Liver (tissue), 9 donors: ENCODE results near the gene DHRS1. TPM values are rescaled to one million over a fixed set of nuclear protein-coding genes. Genes with fewer than 3 reads are reported as not detected.

Source experiments
- DNase-seq: peaks from one replicate; pipeline ENCODE4 v3.0.0-alpha.2; 2017; ENCODE audit warnings: low spot score
- H3K27ac ChIP-seq, 2 donors: one replicate each; pipeline ENCODE4 v1.7.0; 2013; ENCODE audit warnings: inconsistent platforms in 2 of 2, low read length in 2 of 2, control low read depth in 1 of 2, low read depth in 1 of 2, mild to moderate bottlenecking in 1 of 2
- H3K27me3 ChIP-seq, 4 donors: one replicate each; pipeline versions ENCODE4 v1.6.1 to v1.7.0; 2013; ENCODE audit warnings: low read length in 3 of 4, inconsistent platforms in 1 of 4, mild to moderate bottlenecking in 1 of 4, moderate library complexity in 1 of 4; ENCODE audit not compliant: control insufficient read depth in 4 of 4, insufficient read depth in 4 of 4
- H3K36me3 ChIP-seq, 4 donors: one replicate each; pipeline versions ENCODE4 v1.6.1 to v1.7.0; 2013; ENCODE audit warnings: low read length in 3 of 4, mild to moderate bottlenecking in 3 of 4, low read depth in 1 of 4, moderate library complexity in 1 of 4; ENCODE audit not compliant: control insufficient read depth in 4 of 4, insufficient read depth in 3 of 4
- H3K4me1 ChIP-seq, 4 donors: one replicate each; pipeline versions ENCODE4 v1.6.1 to v1.7.0; 2013; ENCODE audit warnings: low read length in 3 of 4, mild to moderate bottlenecking in 3 of 4, moderate library complexity in 1 of 4; ENCODE audit not compliant: control insufficient read depth in 4 of 4, insufficient read depth in 4 of 4
- H3K4me3 ChIP-seq, 3 donors: one replicate each; pipeline versions ENCODE4 v1.6.1 to v1.7.0; 2013; ENCODE audit warnings: low read length in 3 of 3, control low read depth in 1 of 3, low read depth in 1 of 3, mild to moderate bottlenecking in 1 of 3
- H3K9ac ChIP-seq, 2 donors: one replicate each; pipeline ENCODE4 v1.7.0; 2013; ENCODE audit warnings: low read length in 2 of 2, mild to moderate bottlenecking in 2 of 2, moderate library complexity in 2 of 2, control low read depth in 1 of 2, low read depth in 1 of 2
- H3K9me3 ChIP-seq, 4 donors: one replicate each; pipeline versions ENCODE4 v1.6.1 to v1.7.0; 2013; ENCODE audit warnings: low read length in 3 of 4; ENCODE audit not compliant: control insufficient read depth in 4 of 4
- EGR1 ChIP-seq, 2 donors: IDR thresholded peaks; 2 replicates each; pipeline ENCODE4 v1.6.1; 2016 to 2018; ENCODE audit warnings: antibody characterized with exemption in 2 of 2, low read depth in 2 of 2
- FOXA1 ChIP-seq: IDR thresholded peaks from 2 replicates; pipeline ENCODE4 v1.6.1; 2016; ENCODE audit warnings: antibody characterized with exemption
- FOXA2 ChIP-seq: IDR thresholded peaks from 2 replicates; pipeline ENCODE4 v1.6.1; 2016; ENCODE audit warnings: antibody characterized with exemption
- GABPA ChIP-seq, 2 donors: IDR thresholded peaks in 1 of 2; conservative IDR thresholded peaks in 1 of 2; 2 replicates each; pipeline ENCODE4 v1.6.1; 2016; ENCODE audit warnings: antibody characterized with exemption in 2 of 2, mild to moderate bottlenecking in 1 of 2, moderate library complexity in 1 of 2
- HNF4A ChIP-seq, 2 donors: conservative IDR thresholded peaks; 2 replicates each; pipeline ENCODE4 v1.6.1; 2016; ENCODE audit warnings: antibody characterized with exemption in 2 of 2, mild to moderate bottlenecking in 2 of 2
- HNF4G ChIP-seq: IDR thresholded peaks from 2 replicates; pipeline ENCODE4 v1.6.1; 2016; ENCODE audit warnings: antibody characterized with exemption
- JUND ChIP-seq, 2 donors: IDR thresholded peaks; 2 replicates each; pipeline ENCODE4 v1.6.1; 2016; ENCODE audit warnings: antibody characterized with exemption in 2 of 2
- NR2F2 ChIP-seq: IDR thresholded peaks from 2 replicates; pipeline ENCODE4 v1.6.1; 2016; ENCODE audit warnings: antibody characterized with exemption
- RAD21 ChIP-seq, 2 donors: IDR thresholded peaks; 2 replicates each; pipeline ENCODE4 v1.6.1; 2016; ENCODE audit warnings: antibody characterized with exemption in 2 of 2, mild to moderate bottlenecking in 2 of 2
- RXRA ChIP-seq, 2 donors: IDR thresholded peaks; 2 replicates each; pipeline ENCODE4 v1.6.1; 2017 to 2018; ENCODE audit warnings: antibody characterized with exemption in 2 of 2, mild to moderate bottlenecking in 1 of 2
- SP1 ChIP-seq: IDR thresholded peaks from 2 replicates; pipeline ENCODE4 v1.6.1; 2018; ENCODE audit warnings: antibody characterized with exemption, mild to moderate bottlenecking
- TAF1 ChIP-seq: conservative IDR thresholded peaks from 2 replicates; pipeline ENCODE4 v1.6.1; 2016; ENCODE audit warnings: antibody characterized with exemption, mild to moderate bottlenecking
- WGBS: extraction: QIAGEN DNeasy Blood & Tissue Kit; methylation state at CpG from one replicate; pipeline ENCODE4 v1.1.7; 2013; 5-methylcytosine and 5-hydroxymethylcytosine counted together
- polyA plus RNA-seq, 2 donors: library from polyadenylated mRNA; stranded (reverse) in 1 of 2; unstranded in 1 of 2; fragments of 200-250 nt in 1 of 2; fragments of >200 nt in 1 of 2; fragmentation: Nextera tagmentation in 1 of 2; extraction: Ambion mirVana in 1 of 2; gene quantifications; one replicate each; pipeline versions ENCODE4 v1.2.1 to v1.2.3, GENCODE V29; 2013 to 2015
- total RNA-seq, 2 donors: library from RNA; depleted of rRNA; stranded (reverse); fragments of >200 nt; gene quantifications; one replicate each; pipeline ENCODE4 v1.2.3, GENCODE V29; 2014
- TF ChIP-seq, protein P1 (sequence below): IDR thresholded peaks from 2 replicates; pipeline ENCODE4 v1.6.1; 2016; ENCODE audit warnings: antibody characterized with exemption
- TF ChIP-seq, protein P2 (sequence below): fragments of 150-350 bp; IDR thresholded peaks from 2 replicates; pipeline ENCODE4 v1.5.1; 2017; ENCODE audit warnings: improper control_type of control experiment, low read depth, low read length; ENCODE audit not compliant: missing input control
- TF ChIP-seq, protein P3 (sequence below): IDR thresholded peaks from 2 replicates; pipeline ENCODE4 v1.6.1; 2016; ENCODE audit warnings: antibody characterized with exemption
- TF ChIP-seq, protein P4 (sequence below): IDR thresholded peaks from 2 replicates; pipeline ENCODE4 v1.6.1; 2016; ENCODE audit warnings: antibody characterized with exemption
- donor health status: healthy.
- donor health status: healthy.
- donor health status: healthy.
- donor health status: healthy.
- donor health status: healthy.

DHRS1 gene
- total and polyA plus RNA-seq, 4 donors = 30.3 to 84.9 (median 50.2) TPM

DNA sequence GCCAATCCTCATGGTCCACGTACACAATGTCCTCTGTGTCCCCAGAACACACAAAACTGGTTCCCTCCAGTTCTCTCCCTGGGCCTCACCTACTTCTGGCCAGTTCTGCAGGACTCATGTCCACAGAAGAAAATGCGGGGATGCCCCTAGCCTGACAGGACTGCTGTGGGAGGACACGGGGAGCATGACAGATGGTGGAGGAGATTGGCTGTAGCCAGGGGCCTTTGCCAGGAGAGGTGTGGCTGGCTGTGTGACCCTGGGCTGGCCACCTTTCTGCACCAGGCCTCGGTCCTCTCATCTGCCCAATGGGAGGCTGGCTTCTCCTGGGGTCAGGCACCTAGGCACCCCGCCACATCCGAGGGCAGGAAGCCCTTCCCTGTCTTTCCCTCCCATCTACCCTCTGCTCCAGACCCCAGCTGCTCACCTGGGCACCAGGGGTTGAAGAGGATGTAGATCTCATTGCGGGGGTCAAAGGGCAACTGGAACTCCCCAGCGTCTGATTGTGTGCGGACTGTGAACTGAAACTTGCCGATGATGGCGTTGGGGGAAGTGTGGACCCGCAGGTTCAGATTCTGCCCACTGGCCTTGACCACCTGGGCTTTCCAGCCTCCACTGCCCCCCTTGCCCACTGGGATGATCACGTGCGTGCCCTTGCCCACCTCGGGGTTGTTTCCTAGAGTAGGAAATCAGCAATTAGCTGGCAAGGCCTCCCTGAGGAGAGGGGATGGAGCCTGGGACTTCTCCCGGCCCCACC, 39.4 kb downstream of the DHRS1 start:
- WGBS = 92% methylated on average over 16 of the region's 16 CpGs
- no peak for TF ChIP-seq HNF4G
- TF ChIP-seq, protein P1, sequence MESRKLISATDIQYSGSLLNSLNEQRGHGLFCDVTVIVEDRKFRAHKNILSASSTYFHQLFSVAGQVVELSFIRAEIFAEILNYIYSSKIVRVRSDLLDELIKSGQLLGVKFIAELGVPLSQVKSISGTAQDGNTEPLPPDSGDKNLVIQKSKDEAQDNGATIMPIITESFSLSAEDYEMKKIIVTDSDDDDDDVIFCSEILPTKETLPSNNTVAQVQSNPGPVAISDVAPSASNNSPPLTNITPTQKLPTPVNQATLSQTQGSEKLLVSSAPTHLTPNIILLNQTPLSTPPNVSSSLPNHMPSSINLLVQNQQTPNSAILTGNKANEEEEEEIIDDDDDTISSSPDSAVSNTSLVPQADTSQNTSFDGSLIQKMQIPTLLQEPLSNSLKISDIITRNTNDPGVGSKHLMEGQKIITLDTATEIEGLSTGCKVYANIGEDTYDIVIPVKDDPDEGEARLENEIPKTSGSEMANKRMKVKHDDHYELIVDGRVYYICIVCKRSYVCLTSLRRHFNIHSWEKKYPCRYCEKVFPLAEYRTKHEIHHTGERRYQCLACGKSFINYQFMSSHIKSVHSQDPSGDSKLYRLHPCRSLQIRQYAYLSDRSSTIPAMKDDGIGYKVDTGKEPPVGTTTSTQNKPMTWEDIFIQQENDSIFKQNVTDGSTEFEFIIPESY = no peak
- TF ChIP-seq FOXA1 = no peak
- no peak for TF ChIP-seq FOXA2
- TF ChIP-seq SP1 = no peak
- TF ChIP-seq TAF1 = no peak
- TF ChIP-seq, protein P2, sequence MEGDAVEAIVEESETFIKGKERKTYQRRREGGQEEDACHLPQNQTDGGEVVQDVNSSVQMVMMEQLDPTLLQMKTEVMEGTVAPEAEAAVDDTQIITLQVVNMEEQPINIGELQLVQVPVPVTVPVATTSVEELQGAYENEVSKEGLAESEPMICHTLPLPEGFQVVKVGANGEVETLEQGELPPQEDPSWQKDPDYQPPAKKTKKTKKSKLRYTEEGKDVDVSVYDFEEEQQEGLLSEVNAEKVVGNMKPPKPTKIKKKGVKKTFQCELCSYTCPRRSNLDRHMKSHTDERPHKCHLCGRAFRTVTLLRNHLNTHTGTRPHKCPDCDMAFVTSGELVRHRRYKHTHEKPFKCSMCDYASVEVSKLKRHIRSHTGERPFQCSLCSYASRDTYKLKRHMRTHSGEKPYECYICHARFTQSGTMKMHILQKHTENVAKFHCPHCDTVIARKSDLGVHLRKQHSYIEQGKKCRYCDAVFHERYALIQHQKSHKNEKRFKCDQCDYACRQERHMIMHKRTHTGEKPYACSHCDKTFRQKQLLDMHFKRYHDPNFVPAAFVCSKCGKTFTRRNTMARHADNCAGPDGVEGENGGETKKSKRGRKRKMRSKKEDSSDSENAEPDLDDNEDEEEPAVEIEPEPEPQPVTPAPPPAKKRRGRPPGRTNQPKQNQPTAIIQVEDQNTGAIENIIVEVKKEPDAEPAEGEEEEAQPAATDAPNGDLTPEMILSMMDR = no peak
- TF ChIP-seq GABPA (IDR thresholded peaks at IDR 0.05 in 1 of 2, conservative IDR thresholded peaks at IDR 0.05 in 1 of 2) = no peak
- no peak for TF ChIP-seq JUND (IDR thresholded peaks at IDR 0.05)
- TF ChIP-seq, protein P3, sequence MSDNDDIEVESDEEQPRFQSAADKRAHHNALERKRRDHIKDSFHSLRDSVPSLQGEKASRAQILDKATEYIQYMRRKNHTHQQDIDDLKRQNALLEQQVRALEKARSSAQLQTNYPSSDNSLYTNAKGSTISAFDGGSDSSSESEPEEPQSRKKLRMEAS = no peak
- no peak for TF ChIP-seq RXRA (IDR thresholded peaks at IDR 0.05)
- no peak for TF ChIP-seq EGR1 (IDR thresholded peaks at IDR 0.05; ENCODE audit: low read depth in 2 of 2)
- TF ChIP-seq, protein P4, sequence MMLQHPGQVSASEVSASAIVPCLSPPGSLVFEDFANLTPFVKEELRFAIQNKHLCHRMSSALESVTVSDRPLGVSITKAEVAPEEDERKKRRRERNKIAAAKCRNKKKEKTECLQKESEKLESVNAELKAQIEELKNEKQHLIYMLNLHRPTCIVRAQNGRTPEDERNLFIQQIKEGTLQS = no peak
- TF ChIP-seq RAD21 (IDR thresholded peaks at IDR 0.05) = no peak
- no peak for TF ChIP-seq HNF4A (conservative IDR thresholded peaks at IDR 0.05)
- H3K36me3 ChIP-seq = peaks cover 0 to 8% (median 0%) of the 10 kb centered on the region in 4 donors
- no peaks in the 10 kb centered on the region for H3K4me1 ChIP-seq
- no peak overlapping the region for H3K9ac ChIP-seq
- DNase-seq = no peak
- no peak overlapping the region for H3K27ac ChIP-seq
- no peak overlapping the region for H3K4me3 ChIP-seq
- H3K27me3 ChIP-seq = no peaks in the 10 kb centered on the region
- H3K9me3 ChIP-seq = no peaks in the 10 kb centered on the region

DNA sequence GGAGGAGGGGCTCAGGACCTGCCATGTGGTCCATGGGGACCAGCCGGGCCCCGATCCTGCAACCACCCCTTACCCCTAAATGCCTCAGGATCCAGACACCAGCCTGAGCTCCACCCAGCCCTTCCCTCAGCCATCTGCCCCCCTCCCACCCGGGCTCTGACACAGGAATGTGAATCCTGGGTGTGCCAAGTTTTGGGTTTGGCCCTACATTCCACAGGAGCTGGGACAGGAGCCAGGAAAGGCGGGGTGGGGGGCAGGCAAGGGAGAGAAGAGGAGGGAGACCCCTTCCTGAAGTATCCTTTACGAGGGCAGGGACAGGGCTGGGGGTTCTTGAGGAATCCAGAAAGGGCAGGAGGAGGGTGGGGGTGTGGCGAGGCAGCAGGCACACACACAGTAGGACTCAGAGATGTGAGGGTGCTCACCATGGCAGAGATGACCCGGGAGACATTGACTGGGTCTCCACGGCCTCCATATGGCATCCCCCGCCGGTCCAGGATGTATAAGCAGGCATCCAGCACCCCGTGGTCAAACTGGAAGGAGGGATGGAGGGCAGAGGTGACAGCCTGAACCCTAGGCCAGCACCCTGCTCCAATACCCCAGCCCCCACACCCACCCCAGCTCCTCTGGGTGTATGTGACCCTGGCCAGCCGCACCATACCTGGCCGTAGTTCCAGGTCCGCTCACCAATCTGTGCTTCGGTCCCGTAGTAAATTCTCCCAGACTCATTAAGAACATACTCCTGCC, 40.1 kb downstream of the DHRS1 start:
- Histone ChIP-seq H3K36me3 (peaks cover 0 to 9% (median 0%) of the 10 kb centered on the region in 4 donors), H3K4me1 (no peaks in the 10 kb centered on the region), H3K4me3 (no peak overlapping the region), H3K9ac (no peak overlapping the region), H3K9me3 (no peaks in the 10 kb centered on the region), H3K27me3 (no peaks in the 10 kb centered on the region), H3K27ac (no peak overlapping the region)
- WGBS = 87% methylated on average over 16 of the region's 16 CpGs
- TF ChIP-seq HNF4A (conservative IDR thresholded peaks at IDR 0.05) = no peak
- no peak for TF ChIP-seq NR2F2
- DNase-seq = no peak
